Measurements from ENCODE around the gene KCNIP3.

DNA sequence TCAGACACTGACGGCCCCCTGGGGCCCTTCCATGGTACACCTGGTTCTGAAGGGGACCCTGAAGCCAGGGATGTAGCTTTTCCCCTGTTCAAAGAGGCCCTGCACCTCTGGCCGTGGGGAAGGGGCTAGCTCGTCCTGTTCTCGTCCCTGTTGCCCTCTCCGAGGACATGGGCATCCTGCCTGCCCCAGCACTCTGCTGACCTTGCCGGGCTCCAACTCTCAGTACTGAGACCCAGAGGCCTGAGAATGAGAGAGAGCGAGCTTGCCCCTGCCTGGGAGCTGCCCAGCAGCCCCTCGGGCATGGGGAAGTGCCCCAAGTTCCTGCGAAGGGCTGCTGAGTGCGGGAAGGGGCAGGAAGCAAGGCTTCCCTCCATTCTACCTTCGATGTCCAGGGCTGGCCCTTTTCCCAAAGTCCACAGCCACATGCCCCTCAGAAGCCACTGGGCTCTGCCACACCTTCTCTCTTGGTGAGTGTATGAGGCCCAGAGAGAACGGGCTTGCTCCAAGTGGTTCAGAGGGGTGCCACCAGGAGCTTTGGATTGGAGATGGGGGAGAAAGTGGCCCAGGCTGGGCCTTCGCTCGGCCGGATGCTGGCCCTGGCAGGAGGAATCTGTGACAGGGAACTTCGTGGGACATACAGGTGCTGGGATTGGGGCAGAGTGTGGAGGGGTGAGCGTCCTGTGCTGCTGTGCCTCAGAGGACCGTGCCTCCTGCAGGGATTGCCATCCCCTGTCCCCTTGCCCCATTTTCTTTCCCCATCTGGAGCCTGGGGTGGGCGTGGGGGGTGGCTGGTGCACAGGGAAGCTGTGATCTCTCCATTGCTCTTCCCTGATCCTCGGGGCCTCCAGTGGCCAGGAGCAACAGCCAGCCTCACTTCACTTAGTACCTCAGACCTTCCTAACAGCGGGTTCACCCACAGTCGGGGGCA lies 50.8 kb downstream of the KCNIP3 start:
- TF ChIP-seq POLR2A (IDR thresholded peaks at IDR 0.05): no peak
- TF ChIP-seq, protein P1, sequence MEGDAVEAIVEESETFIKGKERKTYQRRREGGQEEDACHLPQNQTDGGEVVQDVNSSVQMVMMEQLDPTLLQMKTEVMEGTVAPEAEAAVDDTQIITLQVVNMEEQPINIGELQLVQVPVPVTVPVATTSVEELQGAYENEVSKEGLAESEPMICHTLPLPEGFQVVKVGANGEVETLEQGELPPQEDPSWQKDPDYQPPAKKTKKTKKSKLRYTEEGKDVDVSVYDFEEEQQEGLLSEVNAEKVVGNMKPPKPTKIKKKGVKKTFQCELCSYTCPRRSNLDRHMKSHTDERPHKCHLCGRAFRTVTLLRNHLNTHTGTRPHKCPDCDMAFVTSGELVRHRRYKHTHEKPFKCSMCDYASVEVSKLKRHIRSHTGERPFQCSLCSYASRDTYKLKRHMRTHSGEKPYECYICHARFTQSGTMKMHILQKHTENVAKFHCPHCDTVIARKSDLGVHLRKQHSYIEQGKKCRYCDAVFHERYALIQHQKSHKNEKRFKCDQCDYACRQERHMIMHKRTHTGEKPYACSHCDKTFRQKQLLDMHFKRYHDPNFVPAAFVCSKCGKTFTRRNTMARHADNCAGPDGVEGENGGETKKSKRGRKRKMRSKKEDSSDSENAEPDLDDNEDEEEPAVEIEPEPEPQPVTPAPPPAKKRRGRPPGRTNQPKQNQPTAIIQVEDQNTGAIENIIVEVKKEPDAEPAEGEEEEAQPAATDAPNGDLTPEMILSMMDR (IDR thresholded peaks at IDR 0.05): no peak
- no peak for TF ChIP-seq POLR2AphosphoS5 (IDR thresholded peaks at IDR 0.05; ENCODE audit: insufficient read depth in 1 of 2, low read depth in 1 of 2)

All from vagina (tissue), 2 donors.